WTC11 (cell line): ENCODE measurements around the gene SMARCD2. TPM values are rescaled to one million over a fixed set of nuclear protein-coding genes. Genes with fewer than 3 reads are reported as not detected.

Experiments
- ATAC-seq: fragments of 200-7000 bp; cut with Tn5 transposase; 2 replicates; pipeline ENCODE4 v1.10.0; 2021; ENCODE audit warnings: mild to moderate bottlenecking, moderate library complexity
- CTCF ChIA-PET: fragments of 300-600 bp; sonication (Branson Sonifier 250); formaldehyde crosslinking; loops from one replicate; lab custom pipeline; 2021; ENCODE audit warnings: antibody characterized with exemption; lab: Charles Lee
- POLR2A ChIA-PET: fragments of 350-600 bp; sonication (Branson Sonifier 250); formaldehyde crosslinking; loops from one replicate; lab custom pipeline; 2021; ENCODE audit warnings: antibody characterized with exemption; lab: Charles Lee
- DNase-seq: peaks from one replicate; pipeline ENCODE4 v3.0.0; 2021; ENCODE audit warnings: low spot score
- H3K27ac Mint-ChIP-seq: 2 replicates; pipeline ENCODE4 v1.8.0; 2021; ENCODE audit warnings: mixed read lengths
- H3K27me3 Mint-ChIP-seq: 2 replicates; pipeline ENCODE4 v1.8.0; 2021; ENCODE audit warnings: low read depth, mild to moderate bottlenecking, moderate library complexity, mixed read lengths
- H3K36me3 Mint-ChIP-seq: 2 replicates; pipeline ENCODE4 v1.8.0; 2021; ENCODE audit warnings: mixed read lengths
- H3K4me1 Mint-ChIP-seq: 2 replicates; pipeline ENCODE4 v1.8.0; 2022; ENCODE audit warnings: mixed read lengths
- H3K4me3 Mint-ChIP-seq: 2 replicates; pipeline ENCODE4 v1.8.0; 2021; ENCODE audit warnings: mild to moderate bottlenecking, moderate library complexity, mixed read lengths
- H3K9me3 Mint-ChIP-seq: 2 replicates; pipeline ENCODE4 v1.8.0; 2021; ENCODE audit warnings: mixed read lengths
- EMX1 ChIP-seq: fragments of 250-450 bp; sonication (Bioruptor Pico); IDR thresholded peaks from 2 replicates; pipeline ENCODE4 v1.8.0; 2021; ENCODE audit warnings: mild to moderate bottlenecking
- FOXK1 ChIP-seq: sonication (generic); formaldehyde crosslinking; IDR thresholded peaks from 2 replicates; pipeline ENCODE4 v1.8.0; 2022; ENCODE audit warnings: mild to moderate bottlenecking, moderate library complexity, missing genetic modification reagents
- FOXP1 ChIP-seq: sonication (generic); formaldehyde crosslinking; IDR thresholded peaks from 2 replicates; pipeline ENCODE4 v1.8.0; 2022; ENCODE audit warnings: missing genetic modification reagents, mild to moderate bottlenecking, moderate library complexity, borderline replicate concordance
- GRHL2 ChIP-seq: fragments of 250-450 bp; sonication (Bioruptor Pico); IDR thresholded peaks from 2 replicates; pipeline ENCODE4 v1.8.0; 2022; ENCODE audit warnings: mild to moderate bottlenecking, moderate library complexity; ENCODE audit not compliant: insufficient replicate concordance, severe bottlenecking
- NR2C2 ChIP-seq: sonication (generic); formaldehyde crosslinking; IDR thresholded peaks from 2 replicates; pipeline ENCODE4 v1.8.0; 2022; ENCODE audit warnings: mild to moderate bottlenecking, missing genetic modification reagents
- SMAD4 ChIP-seq: sonication (generic); formaldehyde crosslinking; IDR thresholded peaks from 2 replicates; pipeline ENCODE4 v1.8.0; 2022; ENCODE audit warnings: mild to moderate bottlenecking, missing genetic modification reagents
- TCF7 ChIP-seq: sonication (generic); formaldehyde crosslinking; IDR thresholded peaks from 2 replicates; pipeline ENCODE4 v1.8.0; 2022; ENCODE audit warnings: mild to moderate bottlenecking, low read depth, missing genetic modification reagents, moderate library complexity
- TEAD1 ChIP-seq: sonication (generic); formaldehyde crosslinking; IDR thresholded peaks from 2 replicates; pipeline ENCODE4 v1.8.0; 2022; ENCODE audit warnings: mild to moderate bottlenecking, missing genetic modification reagents
- TEAD4 ChIP-seq: sonication (generic); formaldehyde crosslinking; IDR thresholded peaks from 2 replicates; pipeline ENCODE4 v1.8.0; 2022; ENCODE audit warnings: mild to moderate bottlenecking, missing genetic modification reagents
- total RNA-seq: library from RNA; stranded (reverse); gene quantifications from 3 replicates; pipeline ENCODE4 v1.2.3, GENCODE V29; 2021
- TF ChIP-seq, protein P1 (sequence below): sonication (generic); formaldehyde crosslinking; IDR thresholded peaks from 2 replicates; pipeline ENCODE4 v1.8.0; 2022; ENCODE audit warnings: mild to moderate bottlenecking, missing genetic modification reagents
- TF ChIP-seq, protein P2 (sequence below): sonication (generic); formaldehyde crosslinking; IDR thresholded peaks from 2 replicates; pipeline ENCODE4 v1.8.0; 2023; ENCODE audit warnings: missing genetic modification reagents
- TF ChIP-seq, protein P3 (sequence below): fragments of 250-450 bp; sonication (Bioruptor Pico); IDR thresholded peaks from 2 replicates; pipeline ENCODE4 v1.9.0; 2021; ENCODE audit warnings: mild to moderate bottlenecking
- TF ChIP-seq, protein P4 (sequence below): sonication (generic); formaldehyde crosslinking; IDR thresholded peaks from 2 replicates; pipeline ENCODE4 v1.8.0; 2022; ENCODE audit warnings: mild to moderate bottlenecking, missing genetic modification reagents
- TF ChIP-seq, protein P5 (sequence below): sonication (generic); formaldehyde crosslinking; IDR thresholded peaks from 2 replicates; pipeline ENCODE4 v1.8.1; 2023; ENCODE audit warnings: mild to moderate bottlenecking, moderate library complexity, missing genetic modification reagents
- TF ChIP-seq, protein P6 (sequence below): fragments of 250-450 bp; sonication (Bioruptor Pico); IDR thresholded peaks from 2 replicates; pipeline ENCODE4 v1.8.0; 2021; ENCODE audit warnings: mild to moderate bottlenecking
- TF ChIP-seq, protein P7 (sequence below): sonication (generic); formaldehyde crosslinking; IDR thresholded peaks from 2 replicates; pipeline ENCODE4 v1.8.1; 2023; ENCODE audit warnings: mild to moderate bottlenecking, missing genetic modification reagents, moderate library complexity
- TF ChIP-seq, protein P8 (sequence below): sonication (generic); formaldehyde crosslinking; IDR thresholded peaks from 2 replicates; pipeline ENCODE4 v1.8.1; 2023; ENCODE audit warnings: mild to moderate bottlenecking, missing genetic modification reagents, moderate library complexity
- TF ChIP-seq, protein P9 (sequence below): sonication (generic); formaldehyde crosslinking; IDR thresholded peaks from 2 replicates; pipeline ENCODE4 v1.8.1; 2022; ENCODE audit warnings: low read depth, mild to moderate bottlenecking, moderate library complexity, missing genetic modification reagents, borderline replicate concordance
- TF ChIP-seq, protein P10 (sequence below): fragments of 250-450 bp; sonication (Bioruptor Pico); conservative IDR thresholded peaks from 2 replicates; pipeline ENCODE4 v1.9.0; 2021; ENCODE audit warnings: mild to moderate bottlenecking

The SMARCD2 gene
- total RNA-seq, 1 experiment from 2014 or later: 106 TPM

DNA sequence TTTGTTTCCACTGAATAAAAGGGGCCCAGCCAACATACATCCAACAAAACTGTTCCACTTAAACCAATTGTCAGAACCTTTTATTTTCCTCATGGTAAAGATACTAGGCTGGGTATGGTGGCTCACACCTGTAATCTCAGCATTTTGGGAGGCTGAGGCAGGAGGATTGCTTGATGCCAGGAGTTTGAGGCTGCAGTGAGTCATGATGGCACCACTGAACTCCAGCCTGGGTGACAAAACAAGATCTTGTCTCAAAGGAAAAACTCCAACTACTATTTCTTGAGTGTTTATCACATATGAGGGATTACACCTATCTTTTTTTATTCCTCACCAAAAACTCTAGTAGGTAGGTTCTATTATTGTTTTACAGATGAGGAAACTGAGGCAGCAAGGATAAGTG, 19.9 kb downstream of the SMARCD2 start:
- no peak for TF ChIP-seq TEAD1
- no peak for TF ChIP-seq GRHL2
- TF ChIP-seq FOXP1 (CRISPR knock-in tag): no peak
- no peak for TF ChIP-seq TEAD4 (CRISPR knock-in tag)
- no peak for TF ChIP-seq TCF7 (CRISPR knock-in tag)
- TF ChIP-seq, protein P1, sequence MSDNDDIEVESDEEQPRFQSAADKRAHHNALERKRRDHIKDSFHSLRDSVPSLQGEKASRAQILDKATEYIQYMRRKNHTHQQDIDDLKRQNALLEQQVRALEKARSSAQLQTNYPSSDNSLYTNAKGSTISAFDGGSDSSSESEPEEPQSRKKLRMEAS (CRISPR knock-in tag): no peak
- TF ChIP-seq, protein P2, sequence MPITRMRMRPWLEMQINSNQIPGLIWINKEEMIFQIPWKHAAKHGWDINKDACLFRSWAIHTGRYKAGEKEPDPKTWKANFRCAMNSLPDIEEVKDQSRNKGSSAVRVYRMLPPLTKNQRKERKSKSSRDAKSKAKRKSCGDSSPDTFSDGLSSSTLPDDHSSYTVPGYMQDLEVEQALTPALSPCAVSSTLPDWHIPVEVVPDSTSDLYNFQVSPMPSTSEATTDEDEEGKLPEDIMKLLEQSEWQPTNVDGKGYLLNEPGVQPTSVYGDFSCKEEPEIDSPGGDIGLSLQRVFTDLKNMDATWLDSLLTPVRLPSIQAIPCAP (CRISPR knock-in tag): no peak
- TF ChIP-seq, protein P3, sequence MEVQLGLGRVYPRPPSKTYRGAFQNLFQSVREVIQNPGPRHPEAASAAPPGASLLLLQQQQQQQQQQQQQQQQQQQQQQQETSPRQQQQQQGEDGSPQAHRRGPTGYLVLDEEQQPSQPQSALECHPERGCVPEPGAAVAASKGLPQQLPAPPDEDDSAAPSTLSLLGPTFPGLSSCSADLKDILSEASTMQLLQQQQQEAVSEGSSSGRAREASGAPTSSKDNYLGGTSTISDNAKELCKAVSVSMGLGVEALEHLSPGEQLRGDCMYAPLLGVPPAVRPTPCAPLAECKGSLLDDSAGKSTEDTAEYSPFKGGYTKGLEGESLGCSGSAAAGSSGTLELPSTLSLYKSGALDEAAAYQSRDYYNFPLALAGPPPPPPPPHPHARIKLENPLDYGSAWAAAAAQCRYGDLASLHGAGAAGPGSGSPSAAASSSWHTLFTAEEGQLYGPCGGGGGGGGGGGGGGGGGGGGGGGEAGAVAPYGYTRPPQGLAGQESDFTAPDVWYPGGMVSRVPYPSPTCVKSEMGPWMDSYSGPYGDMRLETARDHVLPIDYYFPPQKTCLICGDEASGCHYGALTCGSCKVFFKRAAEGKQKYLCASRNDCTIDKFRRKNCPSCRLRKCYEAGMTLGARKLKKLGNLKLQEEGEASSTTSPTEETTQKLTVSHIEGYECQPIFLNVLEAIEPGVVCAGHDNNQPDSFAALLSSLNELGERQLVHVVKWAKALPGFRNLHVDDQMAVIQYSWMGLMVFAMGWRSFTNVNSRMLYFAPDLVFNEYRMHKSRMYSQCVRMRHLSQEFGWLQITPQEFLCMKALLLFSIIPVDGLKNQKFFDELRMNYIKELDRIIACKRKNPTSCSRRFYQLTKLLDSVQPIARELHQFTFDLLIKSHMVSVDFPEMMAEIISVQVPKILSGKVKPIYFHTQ: no peak
- TF ChIP-seq NR2C2 (CRISPR knock-in tag): no peak
- TF ChIP-seq, protein P4, sequence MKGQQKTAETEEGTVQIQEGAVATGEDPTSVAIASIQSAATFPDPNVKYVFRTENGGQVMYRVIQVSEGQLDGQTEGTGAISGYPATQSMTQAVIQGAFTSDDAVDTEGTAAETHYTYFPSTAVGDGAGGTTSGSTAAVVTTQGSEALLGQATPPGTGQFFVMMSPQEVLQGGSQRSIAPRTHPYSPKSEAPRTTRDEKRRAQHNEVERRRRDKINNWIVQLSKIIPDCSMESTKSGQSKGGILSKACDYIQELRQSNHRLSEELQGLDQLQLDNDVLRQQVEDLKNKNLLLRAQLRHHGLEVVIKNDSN (CRISPR knock-in tag): no peak
- no peak for TF ChIP-seq SMAD4
- Mint-ChIP-seq H3K36me3 (peaks cover 89% of the 10 kb centered on the region), H3K27me3 (no peaks in the 10 kb centered on the region; the same call in 1 of the 2 replicates), H3K4me3 (no peak overlapping the region), H3K4me1 (peaks cover 11% of the 10 kb centered on the region), H3K9me3 (no peaks in the 10 kb centered on the region), H3K27ac (no peak overlapping the region)
- CTCF ChIA-PET: interaction anchor here (1.5 kb wide), 1 partner anchor 12 kb away, joined by 4 read pairs; no protein-coding TSS in a partner anchor
- ATAC-seq: no peak
- POLR2A ChIA-PET: no interaction called here
- no peak for DNase-seq

DNA sequence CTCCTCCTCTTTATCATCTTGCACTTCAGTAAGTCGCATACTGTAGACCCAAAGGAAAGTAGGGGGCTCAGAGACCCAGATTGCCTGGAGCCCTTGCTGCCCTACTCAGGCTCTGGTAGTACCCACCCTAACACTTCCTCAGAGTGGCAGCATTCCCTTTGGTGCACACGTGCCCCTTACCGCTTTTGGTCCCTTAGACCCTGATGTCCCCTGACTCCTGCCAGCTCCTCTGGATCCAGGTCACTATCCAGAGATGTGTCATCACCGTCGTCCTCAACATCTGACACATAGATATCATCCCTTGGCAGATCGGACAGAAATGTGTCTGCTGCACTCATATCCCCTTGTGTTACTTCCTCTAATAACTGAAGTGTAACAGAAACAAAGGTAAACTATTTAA, 20.7 kb downstream of the SMARCD2 start:
- H3K27me3 Mint-ChIP-seq: no peaks in the 10 kb centered on the region; the same call in 1 of the 2 replicates
- peaks cover 11% of the 10 kb centered on the region for H3K4me1 Mint-ChIP-seq
- ChIA-PET POLR2A (no interaction called here), CTCF (interaction anchor here (1.5 kb wide), 1 partner anchor 13 kb away, joined by 4 read pairs; no protein-coding TSS in a partner anchor)
- H3K36me3 Mint-ChIP-seq: peaks cover 96% of the 10 kb centered on the region
- ATAC-seq: no peak
- no peak overlapping the region for H3K4me3 Mint-ChIP-seq
- H3K9me3 Mint-ChIP-seq: no peaks in the 10 kb centered on the region
- TF ChIP-seq FOXK1 (CRISPR knock-in tag): no peak
- TF ChIP-seq, protein P5, sequence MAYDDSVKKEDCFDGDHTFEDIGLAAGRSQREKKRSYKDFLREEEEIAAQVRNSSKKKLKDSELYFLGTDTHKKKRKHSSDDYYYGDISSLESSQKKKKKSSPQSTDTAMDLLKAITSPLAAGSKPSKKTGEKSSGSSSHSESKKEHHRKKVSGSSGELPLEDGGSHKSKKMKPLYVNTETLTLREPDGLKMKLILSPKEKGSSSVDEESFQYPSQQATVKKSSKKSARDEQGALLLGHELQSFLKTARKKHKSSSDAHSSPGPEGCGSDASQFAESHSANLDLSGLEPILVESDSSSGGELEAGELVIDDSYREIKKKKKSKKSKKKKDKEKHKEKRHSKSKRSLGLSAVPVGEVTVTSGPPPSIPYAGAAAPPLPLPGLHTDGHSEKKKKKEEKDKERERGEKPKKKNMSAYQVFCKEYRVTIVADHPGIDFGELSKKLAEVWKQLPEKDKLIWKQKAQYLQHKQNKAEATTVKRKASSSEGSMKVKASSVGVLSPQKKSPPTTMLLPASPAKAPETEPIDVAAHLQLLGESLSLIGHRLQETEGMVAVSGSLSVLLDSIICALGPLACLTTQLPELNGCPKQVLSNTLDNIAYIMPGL (CRISPR knock-in tag): no peak
- TF ChIP-seq, protein P6, sequence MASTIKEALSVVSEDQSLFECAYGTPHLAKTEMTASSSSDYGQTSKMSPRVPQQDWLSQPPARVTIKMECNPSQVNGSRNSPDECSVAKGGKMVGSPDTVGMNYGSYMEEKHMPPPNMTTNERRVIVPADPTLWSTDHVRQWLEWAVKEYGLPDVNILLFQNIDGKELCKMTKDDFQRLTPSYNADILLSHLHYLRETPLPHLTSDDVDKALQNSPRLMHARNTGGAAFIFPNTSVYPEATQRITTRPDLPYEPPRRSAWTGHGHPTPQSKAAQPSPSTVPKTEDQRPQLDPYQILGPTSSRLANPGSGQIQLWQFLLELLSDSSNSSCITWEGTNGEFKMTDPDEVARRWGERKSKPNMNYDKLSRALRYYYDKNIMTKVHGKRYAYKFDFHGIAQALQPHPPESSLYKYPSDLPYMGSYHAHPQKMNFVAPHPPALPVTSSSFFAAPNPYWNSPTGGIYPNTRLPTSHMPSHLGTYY (CRISPR knock-in tag): no peak
- TF ChIP-seq, protein P7, sequence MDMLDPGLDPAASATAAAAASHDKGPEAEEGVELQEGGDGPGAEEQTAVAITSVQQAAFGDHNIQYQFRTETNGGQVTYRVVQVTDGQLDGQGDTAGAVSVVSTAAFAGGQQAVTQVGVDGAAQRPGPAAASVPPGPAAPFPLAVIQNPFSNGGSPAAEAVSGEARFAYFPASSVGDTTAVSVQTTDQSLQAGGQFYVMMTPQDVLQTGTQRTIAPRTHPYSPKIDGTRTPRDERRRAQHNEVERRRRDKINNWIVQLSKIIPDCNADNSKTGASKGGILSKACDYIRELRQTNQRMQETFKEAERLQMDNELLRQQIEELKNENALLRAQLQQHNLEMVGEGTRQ: no peak
- TF ChIP-seq, protein P8, sequence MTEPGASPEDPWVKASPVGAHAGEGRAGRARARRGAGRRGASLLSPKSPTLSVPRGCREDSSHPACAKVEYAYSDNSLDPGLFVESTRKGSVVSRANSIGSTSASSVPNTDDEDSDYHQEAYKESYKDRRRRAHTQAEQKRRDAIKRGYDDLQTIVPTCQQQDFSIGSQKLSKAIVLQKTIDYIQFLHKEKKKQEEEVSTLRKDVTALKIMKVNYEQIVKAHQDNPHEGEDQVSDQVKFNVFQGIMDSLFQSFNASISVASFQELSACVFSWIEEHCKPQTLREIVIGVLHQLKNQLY: no peak
- TF ChIP-seq EMX1 (CRISPR knock-in tag): no peak
- TF ChIP-seq, protein P9, sequence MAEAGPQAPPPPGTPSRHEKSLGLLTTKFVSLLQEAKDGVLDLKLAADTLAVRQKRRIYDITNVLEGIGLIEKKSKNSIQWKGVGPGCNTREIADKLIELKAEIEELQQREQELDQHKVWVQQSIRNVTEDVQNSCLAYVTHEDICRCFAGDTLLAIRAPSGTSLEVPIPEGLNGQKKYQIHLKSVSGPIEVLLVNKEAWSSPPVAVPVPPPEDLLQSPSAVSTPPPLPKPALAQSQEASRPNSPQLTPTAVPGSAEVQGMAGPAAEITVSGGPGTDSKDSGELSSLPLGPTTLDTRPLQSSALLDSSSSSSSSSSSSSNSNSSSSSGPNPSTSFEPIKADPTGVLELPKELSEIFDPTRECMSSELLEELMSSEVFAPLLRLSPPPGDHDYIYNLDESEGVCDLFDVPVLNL (CRISPR knock-in tag): no peak
- TF ChIP-seq, protein P4 (CRISPR knock-in tag): no peak
- TF ChIP-seq, protein P10, sequence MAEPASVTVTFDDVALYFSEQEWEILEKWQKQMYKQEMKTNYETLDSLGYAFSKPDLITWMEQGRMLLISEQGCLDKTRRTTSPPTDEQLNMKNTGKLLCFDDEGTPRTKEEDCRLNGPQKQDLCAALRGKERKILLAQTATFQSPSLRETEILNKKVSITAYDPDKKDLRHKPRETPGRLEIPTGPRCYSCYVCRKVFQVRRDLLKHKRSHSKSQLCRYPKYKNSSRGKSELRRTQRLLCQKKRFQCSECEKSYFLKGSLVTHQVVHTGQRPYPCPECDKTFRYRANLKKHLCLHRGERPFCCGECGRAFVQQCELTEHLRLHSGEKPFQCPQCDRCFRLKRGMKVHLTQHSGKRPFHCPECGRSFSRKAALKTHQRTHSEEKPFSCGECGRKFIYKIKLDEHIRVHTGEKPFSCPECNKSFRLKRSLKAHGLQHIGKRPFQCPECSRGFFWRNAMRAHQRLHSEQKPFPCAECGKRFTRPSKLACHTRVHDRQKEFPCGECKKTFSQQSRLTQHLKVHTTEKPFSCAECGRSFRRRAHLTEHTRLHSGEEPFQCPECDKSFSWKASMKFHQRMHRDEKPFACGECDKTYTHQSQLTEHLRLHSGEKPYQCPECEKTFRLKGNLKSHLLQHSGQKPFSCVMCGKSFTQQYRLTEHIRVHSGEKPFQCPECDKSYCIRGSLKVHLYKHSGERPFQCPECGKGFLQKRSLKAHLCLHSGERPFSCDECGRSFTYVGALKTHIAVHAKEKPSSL (CRISPR knock-in tag): no peak
- H3K27ac Mint-ChIP-seq: no peak overlapping the region
- no peak for DNase-seq
